ENCODE results near the gene ATP6V1D.

GRCh38 chr14:67311868-67312267, 47.7 kb downstream of the ATP6V1D start:
- TF ChIP-seq EZH2 (IDR thresholded peaks at IDR 0.05; ENCODE audit: low read depth, unreplicated experiment): no peak
- no peak for TF ChIP-seq CTCF (conservative IDR thresholded peaks at IDR 0.05; ENCODE audit: low read depth in 2 of 2)
- TF ChIP-seq REST (IDR thresholded peaks at IDR 0.05; ENCODE audit: unreplicated experiment): no peak
- TF ChIP-seq POLR2AphosphoS5 (IDR thresholded peaks at IDR 0.05; ENCODE audit: low read depth): no peak

All from GM23338 (cell line).